Measurements from ENCODE around the gene ZNF280B.
A peak's percentile ranks its signal among the peaks of the same experiment; 100 is the strongest.

- TF ChIP-seq, protein P1, sequence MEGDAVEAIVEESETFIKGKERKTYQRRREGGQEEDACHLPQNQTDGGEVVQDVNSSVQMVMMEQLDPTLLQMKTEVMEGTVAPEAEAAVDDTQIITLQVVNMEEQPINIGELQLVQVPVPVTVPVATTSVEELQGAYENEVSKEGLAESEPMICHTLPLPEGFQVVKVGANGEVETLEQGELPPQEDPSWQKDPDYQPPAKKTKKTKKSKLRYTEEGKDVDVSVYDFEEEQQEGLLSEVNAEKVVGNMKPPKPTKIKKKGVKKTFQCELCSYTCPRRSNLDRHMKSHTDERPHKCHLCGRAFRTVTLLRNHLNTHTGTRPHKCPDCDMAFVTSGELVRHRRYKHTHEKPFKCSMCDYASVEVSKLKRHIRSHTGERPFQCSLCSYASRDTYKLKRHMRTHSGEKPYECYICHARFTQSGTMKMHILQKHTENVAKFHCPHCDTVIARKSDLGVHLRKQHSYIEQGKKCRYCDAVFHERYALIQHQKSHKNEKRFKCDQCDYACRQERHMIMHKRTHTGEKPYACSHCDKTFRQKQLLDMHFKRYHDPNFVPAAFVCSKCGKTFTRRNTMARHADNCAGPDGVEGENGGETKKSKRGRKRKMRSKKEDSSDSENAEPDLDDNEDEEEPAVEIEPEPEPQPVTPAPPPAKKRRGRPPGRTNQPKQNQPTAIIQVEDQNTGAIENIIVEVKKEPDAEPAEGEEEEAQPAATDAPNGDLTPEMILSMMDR (IDR thresholded peaks at IDR 0.05; ENCODE audit: poor library complexity): peak; percentile 80
- no peak for TF ChIP-seq EZH2 (IDR thresholded peaks at IDR 0.05; ENCODE audit: borderline replicate concordance)
Measured at GRCh38 chr22:22508274-22509176, at the start of gene ZNF280B.

All from hepatocyte (in vitro differentiated cells).